Tibial nerve (tissue), 4 donors: ENCODE measurements around the gene TBC1D7. TPM values are rescaled to one million over a fixed set of nuclear protein-coding genes. Genes with fewer than 3 reads are reported as not detected.

Source experiments
- DNase-seq, 2 donors: peaks; one replicate each; pipeline ENCODE4 v3.0.0-alpha.2; 2019; ENCODE audit warnings: low spot score in 2 of 2
- H3K27ac ChIP-seq, 4 donors: fragments of 200-600 bp; sonication (generic) in 3 of 4; one replicate each; pipeline ENCODE4 v1.5.1; 2017 to 2019; ENCODE audit warnings: mild to moderate bottlenecking in 1 of 4
- H3K27me3 ChIP-seq, 2 donors: fragments of 200-600 bp; sonication (generic) in 1 of 2; one replicate each; pipeline versions ENCODE4 v1.5.1 to v1.6.0; 2017 to 2019
- H3K36me3 ChIP-seq, 3 donors: fragments of 200-600 bp; sonication (generic); one replicate each; pipeline ENCODE4 v1.5.1; 2018 to 2019
- H3K4me1 ChIP-seq, 4 donors: fragments of 200-600 bp; sonication (generic) in 3 of 4; one replicate each; pipeline ENCODE4 v1.5.1; 2017 to 2019
- H3K4me3 ChIP-seq, 4 donors: fragments of 200-600 bp; sonication (generic) in 3 of 4; one replicate each; pipeline ENCODE4 v1.5.1; 2017 to 2019; ENCODE audit warnings: mild to moderate bottlenecking in 1 of 4, moderate library complexity in 1 of 4
- H3K9me3 ChIP-seq, 4 donors: fragments of 200-600 bp; sonication (generic) in 3 of 4; one replicate each; pipeline ENCODE4 v1.5.1; 2017 to 2019
- CTCF ChIP-seq, 5 experiments: fragments of 200-600 bp in 3 of 5; fragments of 450-650 bp in 2 of 5; sonication (generic) in 3 of 5; IDR thresholded peaks; one replicate each; pipeline ENCODE4 v1.5.1; 2016 to 2019; ENCODE audit warnings: antibody characterized with exemption in 5 of 5, mild to moderate bottlenecking in 3 of 5, moderate library complexity in 2 of 5
- EP300 ChIP-seq, 2 donors: sonication (generic); formaldehyde crosslinking; IDR thresholded peaks; one replicate each; pipeline ENCODE4 v1.6.1; 2017; ENCODE audit warnings: antibody characterized with exemption in 2 of 2, mild to moderate bottlenecking in 1 of 2
- POLR2A ChIP-seq, 2 donors: fragments of 450-650 bp; IDR thresholded peaks; one replicate each; pipeline ENCODE4 v1.6.1; 2017; ENCODE audit warnings: antibody characterized with exemption in 2 of 2, mild to moderate bottlenecking in 2 of 2, moderate library complexity in 2 of 2
- WGBS, 2 donors: methylation state at CpG; one replicate each; pipeline ENCODE4 v1.1.5; 2018; 5-methylcytosine and 5-hydroxymethylcytosine counted together
- total RNA-seq, 4 donors: library from RNA; depleted of rRNA; stranded (reverse); fragments of >200 nt; gene quantifications; one replicate each; pipeline ENCODE4 v1.1.0, GENCODE V29; 2016

Gene TBC1D7
- total RNA-seq, 4 donors from 2014 or later, result 5.5 to 28.2 (median 7.1) TPM

DNA sequence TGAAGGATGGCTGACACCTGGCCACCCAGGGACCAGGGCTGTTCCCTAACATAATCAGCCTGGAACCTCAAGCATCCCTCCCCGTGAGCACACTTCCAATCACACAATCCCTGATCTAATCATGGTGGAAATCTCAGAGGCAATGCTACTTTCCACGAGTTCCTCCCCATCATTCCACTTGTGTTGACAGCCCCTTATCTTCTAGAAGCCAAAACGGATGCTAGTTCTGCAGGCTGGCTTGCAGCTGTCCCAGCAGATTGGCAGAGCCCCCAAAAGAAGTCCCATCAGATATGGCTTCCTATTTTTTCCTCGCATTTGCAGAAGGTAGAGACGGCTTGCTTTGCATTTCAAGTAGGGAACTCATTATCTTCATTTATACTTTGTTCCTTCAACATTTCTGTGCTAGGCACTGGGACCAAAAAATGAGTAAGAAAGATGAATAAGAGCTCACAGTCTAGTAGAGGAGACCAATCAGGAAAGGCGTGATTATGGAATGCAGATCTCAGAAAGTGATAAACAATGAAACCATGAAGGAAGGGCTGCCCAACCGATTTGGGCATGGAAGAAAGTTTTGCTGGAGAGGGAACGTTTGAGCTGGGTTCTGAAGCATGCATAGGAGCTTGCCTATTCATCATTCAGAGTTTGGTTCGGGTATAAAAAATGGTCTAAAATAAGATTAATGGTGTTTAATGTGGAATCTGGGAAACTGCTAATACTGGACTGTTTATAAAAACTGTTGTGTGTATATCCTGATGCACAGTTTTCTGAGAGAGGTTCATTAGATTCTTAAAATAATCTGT lies 44.6 kb upstream of the TBC1D7 start:
- no peaks in the 10 kb centered on the region for H3K36me3 ChIP-seq
- WGBS, 2 donors, result 76 to 80% methylated on average over 9 of the region's 9 CpGs
- no peaks in the 10 kb centered on the region for H3K27me3 ChIP-seq
- TF ChIP-seq POLR2A (IDR thresholded peaks at IDR 0.05), result no peak
- TF ChIP-seq CTCF (IDR thresholded peaks at IDR 0.05), result no peak
- no peak for TF ChIP-seq EP300 (IDR thresholded peaks at IDR 0.05)
- DNase-seq, result no peak
- no peak overlapping the region for H3K4me3 ChIP-seq
- H3K27ac ChIP-seq, result peak overlapping the region in 2 of 4 donors; percentile 29 to 49
- peaks cover 0 to 34% (median 3%) of the 10 kb centered on the region in 4 donors for H3K4me1 ChIP-seq
- H3K9me3 ChIP-seq, result no peaks in the 10 kb centered on the region

- Histone ChIP-seq H3K4me1 (peaks cover 0 to 42% (median 3%) of the 10 kb centered on the region in 4 donors), H3K27ac (peak overlapping the region in 2 of 4 donors; percentile 29 to 49), H3K4me3 (no peak overlapping the region), H3K9me3 (no peaks in the 10 kb centered on the region), H3K27me3 (no peaks in the 10 kb centered on the region), H3K36me3 (no peaks in the 10 kb centered on the region)
- TF ChIP-seq EP300 (IDR thresholded peaks at IDR 0.05) (no peak), POLR2A (IDR thresholded peaks at IDR 0.05) (no peak), CTCF (IDR thresholded peaks at IDR 0.05) (no peak)
- DNase-seq, result no peak
- 51 to 64% methylated on average over 6 of the region's 6 CpGs for WGBS, 2 donors
Observed at GRCh38 chr6:13372076-13372475, 43.7 kb upstream of the TBC1D7 start.

DNA sequence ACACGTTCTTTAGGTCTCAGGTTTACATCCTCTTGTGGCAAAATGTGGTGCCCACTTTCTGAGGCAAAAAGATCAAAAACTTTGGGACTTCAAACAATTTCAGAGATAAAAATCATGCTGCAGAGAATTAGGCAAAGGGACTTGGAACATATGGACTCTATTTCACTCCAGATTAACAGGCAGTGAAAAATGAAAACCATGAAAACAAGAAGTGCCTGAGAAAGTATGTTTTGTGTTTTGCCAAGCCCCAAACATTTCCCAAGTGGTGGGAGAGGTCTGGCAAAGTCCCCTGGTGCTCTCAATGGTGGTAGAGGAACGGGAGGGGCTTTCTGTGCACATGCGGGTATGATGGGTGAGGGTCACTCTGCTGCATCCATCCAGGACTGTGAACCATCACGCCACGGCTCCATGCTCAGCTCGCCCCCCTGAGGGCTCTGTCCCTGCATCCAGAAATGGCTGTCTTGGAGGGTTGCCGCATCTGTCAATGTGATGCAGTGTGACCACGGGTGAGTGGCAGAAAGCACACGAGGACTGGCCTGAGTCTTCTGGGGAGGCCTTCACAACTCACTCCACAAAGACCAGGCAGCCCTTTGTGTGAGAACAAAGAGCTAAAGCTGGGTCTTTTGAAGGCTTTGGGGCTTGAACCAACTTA lies 43.2 kb upstream of the TBC1D7 start:
- 80 to 81% methylated on average over 8 to 9 of the region's 9 CpGs for WGBS, 2 donors
- H3K36me3 ChIP-seq, result no peaks in the 10 kb centered on the region
- H3K27ac ChIP-seq, result peak overlapping the region in 2 of 4 donors; percentile 29 to 59
- H3K4me1 ChIP-seq, result peaks cover 0 to 42% (median 3%) of the 10 kb centered on the region in 4 donors
- no peaks in the 10 kb centered on the region for H3K27me3 ChIP-seq
- DNase-seq, result no peak
- no peak overlapping the region for H3K4me3 ChIP-seq
- TF ChIP-seq EP300 (IDR thresholded peaks at IDR 0.05) (no peak), CTCF (IDR thresholded peaks at IDR 0.05) (no peak), POLR2A (IDR thresholded peaks at IDR 0.05) (no peak)
- no peaks in the 10 kb centered on the region for H3K9me3 ChIP-seq

- Histone ChIP-seq H3K27ac (no peak overlapping the region), H3K36me3 (peaks cover 0 to 2% (median 0%) of the 10 kb centered on the region in 3 donors), H3K4me3 (no peak overlapping the region), H3K4me1 (peaks cover 0 to 42% (median 3%) of the 10 kb centered on the region in 4 donors), H3K9me3 (no peaks in the 10 kb centered on the region), H3K27me3 (no peaks in the 10 kb centered on the region)
- DNase-seq, result no peak
- TF ChIP-seq CTCF (IDR thresholded peaks at IDR 0.05), result no peak
- no peak for TF ChIP-seq POLR2A (IDR thresholded peaks at IDR 0.05)
- TF ChIP-seq EP300 (IDR thresholded peaks at IDR 0.05), result no peak
- 79 to 81% methylated on average over 5 of the region's 5 CpGs for WGBS, 2 donors
Observed at GRCh38 chr6:13370623-13371022, 42.3 kb upstream of the TBC1D7 start.

DNA sequence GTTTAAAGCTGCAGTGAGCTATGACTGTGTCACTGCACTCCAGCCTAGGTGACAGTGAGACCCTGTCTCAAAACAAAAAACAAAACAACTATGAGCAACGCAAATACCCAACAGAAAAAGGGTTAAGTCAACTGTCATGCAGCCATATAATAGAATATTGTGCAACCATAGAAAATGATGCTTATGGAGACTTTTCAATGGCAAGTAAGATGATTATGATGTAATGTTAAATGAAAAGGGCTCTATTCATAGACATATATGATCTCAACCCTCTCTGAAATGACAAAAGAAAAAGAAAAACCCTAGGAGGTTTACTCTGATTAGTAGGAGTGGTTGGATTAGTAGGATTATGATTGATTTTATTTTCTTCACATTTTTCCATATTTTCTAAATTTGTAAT lies 41.3 kb upstream of the TBC1D7 start:
- Histone ChIP-seq H3K36me3 (peaks cover 0 to 12% (median 0%) of the 10 kb centered on the region in 3 donors), H3K27me3 (no peaks in the 10 kb centered on the region), H3K27ac (no peak overlapping the region), H3K4me1 (peaks cover 0 to 47% (median 3%) of the 10 kb centered on the region in 4 donors), H3K9me3 (no peaks in the 10 kb centered on the region), H3K4me3 (no peak overlapping the region)
- 26 to 61% methylated on average over 1 of the region's 1 CpG for WGBS, 2 donors
- DNase-seq, result no peak
- TF ChIP-seq CTCF (IDR thresholded peaks at IDR 0.05) (no peak), POLR2A (IDR thresholded peaks at IDR 0.05) (no peak), EP300 (IDR thresholded peaks at IDR 0.05) (no peak)
